ENCODE data around the gene CEACAM4.
"Not testable (repeated sequence)": the region's sequence is repeated elsewhere in the genome, so short reads cannot be mapped to it uniquely, and the experiment has no call there.

CEACAM4 gene

DNA sequence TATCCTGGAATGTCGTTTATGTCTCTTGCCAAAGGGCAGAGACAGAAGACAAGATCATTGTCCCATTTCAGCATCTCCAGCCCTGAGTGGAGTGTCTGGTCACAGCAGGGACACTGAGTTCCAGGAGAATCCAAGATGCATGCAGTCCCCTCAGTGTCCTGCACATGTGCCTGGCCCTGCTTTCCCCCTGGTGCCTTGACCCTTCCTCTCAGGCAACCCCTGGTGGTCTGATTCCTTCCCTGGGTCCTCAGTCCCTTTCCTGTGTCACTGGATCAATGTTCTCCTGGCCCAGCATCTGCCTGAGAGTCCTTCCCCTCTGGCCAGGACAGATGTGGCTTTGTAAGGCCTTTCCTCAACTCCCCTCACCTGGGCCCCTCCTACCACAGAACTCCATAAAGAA lies 41.9 kb downstream of the CEACAM4 start:
- no peak for DNase-seq

DNA sequence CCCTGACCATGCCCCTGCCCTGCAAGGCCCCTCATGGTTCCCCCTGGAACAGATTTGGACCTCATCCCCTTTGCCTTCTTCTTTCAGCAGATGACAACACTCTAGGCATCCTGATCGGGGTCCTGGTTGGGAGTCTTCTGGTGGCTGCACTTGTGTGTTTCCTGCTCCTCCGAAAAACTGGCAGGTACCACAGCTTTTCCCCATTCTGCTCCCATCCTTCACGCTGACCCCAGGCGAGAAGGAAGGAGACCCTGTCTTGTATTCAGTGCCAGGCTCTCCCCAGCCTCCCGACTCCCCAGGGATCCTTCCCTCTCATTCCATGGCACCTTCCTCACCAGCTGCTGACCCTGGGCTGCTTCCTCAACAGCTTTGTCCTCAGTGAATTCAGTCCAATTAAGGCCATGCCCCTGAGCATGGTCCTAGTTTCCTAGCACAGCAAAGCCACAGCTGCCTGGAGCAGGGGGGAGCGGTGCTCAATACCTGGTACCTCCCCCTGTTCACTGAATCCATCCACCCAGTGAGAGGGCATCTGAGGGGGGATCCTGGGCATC lies 42.5 kb downstream of the CEACAM4 start:
- DNase-seq: no peak

DNA sequence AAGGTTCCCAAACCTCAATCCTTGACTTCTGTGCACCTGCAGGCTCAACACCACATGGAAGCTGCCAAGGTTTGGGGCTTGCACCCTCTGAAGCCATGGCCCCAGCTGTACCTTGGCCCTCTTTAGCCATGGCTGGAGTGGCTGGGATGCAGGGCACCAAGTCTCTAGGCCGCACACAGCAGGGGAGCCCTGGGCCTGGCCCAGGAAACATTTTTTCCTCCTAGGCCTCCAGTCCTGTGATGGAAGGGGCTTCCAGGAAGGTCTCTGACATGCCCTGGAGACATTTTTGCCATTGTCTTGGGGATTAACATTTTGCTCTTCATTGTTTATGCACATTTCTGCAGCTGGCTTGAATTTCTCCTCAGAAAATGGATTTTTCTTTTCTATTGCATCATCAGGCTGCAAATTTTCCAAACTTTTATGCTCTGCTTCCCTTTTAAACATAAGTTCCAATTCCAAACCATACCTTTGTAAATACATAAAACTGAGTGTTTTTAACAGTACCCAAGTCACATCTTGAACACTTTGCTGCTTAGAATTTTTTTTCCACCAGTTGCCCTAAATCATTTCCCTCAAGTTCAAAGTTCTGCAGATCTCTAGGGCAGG lies 44.2 kb downstream of the CEACAM4 start:
- not testable (repeated sequence) for DNase-seq

DNA sequence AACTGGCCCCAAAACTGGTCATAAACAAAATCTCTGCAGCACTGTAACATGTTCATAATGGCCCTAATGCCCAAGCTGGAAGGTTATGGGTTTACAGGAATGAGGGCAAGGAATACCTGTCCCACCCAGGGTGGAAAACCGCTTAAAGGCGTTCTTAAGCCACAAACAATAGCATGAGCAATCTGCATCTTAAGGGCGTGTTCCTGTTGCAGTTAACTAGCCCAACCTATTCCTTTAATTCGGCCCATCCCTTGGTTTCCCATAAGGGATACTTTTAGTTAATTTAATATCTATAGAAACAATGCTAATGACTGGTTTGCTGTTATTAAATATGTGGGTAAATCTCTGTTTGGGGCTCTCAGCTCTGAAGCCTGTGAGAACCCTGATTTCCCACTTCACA lies 45.8 kb downstream of the CEACAM4 start:
- not testable (repeated sequence) for DNase-seq

DNA sequence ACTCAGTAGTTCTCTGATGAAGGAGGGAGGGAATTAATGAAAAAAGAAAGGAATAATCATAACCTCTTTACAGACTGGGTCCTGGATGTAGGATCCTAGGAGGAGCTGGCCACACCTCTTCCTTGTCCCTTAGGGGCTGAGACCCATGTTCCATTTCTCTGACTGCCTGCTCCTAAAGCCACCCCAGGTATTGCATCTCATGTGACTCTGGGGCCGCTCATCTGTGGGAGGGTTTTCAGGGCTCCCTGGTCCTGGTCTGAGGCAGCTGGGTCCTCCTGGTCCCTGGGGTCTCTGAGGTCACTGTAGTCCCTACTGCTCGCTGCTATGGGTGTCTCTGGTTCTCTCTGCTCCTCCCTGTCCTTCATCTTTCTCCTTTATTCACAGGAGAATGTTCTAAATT lies 48.0 kb downstream of the CEACAM4 start:
- DNase-seq: no peak

DNA sequence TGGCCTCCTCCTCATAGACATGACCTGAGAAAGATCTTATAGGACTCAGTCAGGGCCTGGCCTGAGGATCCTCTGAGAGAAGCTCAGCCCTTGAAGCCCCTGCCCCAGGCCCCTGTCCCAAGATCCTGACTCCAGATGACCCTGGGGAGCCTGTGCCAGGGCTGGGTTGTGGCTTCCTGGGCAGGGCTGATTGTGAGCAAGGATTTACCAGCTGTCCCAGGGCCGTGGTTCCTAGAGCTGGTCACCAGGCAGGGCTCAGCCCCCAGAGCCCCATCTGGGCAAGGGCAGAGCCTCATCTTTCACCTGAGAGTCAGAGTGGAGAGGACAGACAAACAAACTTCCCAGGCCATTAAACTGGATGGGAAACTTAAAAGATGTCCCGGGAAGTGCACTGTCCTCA lies 49.0 kb downstream of the CEACAM4 start:
- DNase-seq: no peak

DNA sequence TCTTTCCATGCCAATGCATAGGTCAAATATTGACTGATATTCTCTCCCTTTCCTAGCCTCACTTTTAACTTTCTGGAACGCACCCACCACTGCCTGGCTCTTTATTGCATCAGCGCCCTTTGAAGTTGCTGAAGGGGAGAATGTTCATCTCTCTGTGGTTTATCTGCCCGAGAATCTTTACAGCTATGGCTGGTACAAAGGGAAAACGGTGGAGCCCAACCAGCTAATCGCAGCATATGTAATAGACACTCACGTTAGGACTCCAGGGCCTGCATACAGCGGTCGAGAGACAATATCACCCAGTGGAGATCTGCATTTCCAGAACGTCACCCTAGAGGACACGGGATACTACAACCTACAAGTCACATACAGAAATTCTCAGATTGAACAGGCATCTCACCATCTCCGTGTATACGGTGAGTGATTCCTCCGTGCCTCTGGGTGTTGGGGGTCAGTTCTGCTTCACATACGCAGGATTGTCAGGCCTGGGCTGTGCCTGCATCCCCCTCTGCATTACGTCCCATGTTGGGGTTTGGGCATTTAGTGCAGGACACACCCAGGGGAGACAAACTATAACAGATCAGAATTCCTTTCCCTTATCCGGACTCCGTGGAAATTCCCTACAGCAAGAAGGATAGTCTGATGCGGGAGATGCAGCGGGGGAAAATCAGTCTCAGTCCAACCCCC lies 49.6 kb downstream of the CEACAM4 start:
- DNase-seq: no peak

DNA sequence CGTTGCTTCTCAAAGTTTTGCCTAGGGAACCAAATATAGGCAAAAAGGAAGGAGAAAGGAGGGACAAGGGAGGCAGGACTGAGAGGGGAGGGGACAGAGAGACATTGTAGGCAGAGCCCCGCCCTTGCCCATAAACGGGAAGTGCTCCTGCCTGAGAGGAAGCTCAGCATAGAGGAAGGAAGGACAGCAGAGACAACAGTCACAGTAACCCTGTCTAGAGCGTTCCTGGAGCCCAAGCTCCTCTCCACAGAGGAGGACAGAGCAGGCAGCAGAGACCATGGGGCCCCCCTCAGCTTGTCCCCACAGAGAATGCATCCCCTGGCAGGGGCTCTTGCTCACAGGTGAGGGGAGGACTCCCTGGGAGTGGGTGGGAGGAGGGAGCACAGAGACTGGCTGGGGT lies 50.9 kb downstream of the CEACAM4 start, which contains the start of gene CEACAM21:
Gene CEACAM21 (plus strand): TSS at position 169 of the 400 bp plus-strand sequence. CDS start 109 bp downstream, at position 278.
- DNase-seq: no peak

DNA sequence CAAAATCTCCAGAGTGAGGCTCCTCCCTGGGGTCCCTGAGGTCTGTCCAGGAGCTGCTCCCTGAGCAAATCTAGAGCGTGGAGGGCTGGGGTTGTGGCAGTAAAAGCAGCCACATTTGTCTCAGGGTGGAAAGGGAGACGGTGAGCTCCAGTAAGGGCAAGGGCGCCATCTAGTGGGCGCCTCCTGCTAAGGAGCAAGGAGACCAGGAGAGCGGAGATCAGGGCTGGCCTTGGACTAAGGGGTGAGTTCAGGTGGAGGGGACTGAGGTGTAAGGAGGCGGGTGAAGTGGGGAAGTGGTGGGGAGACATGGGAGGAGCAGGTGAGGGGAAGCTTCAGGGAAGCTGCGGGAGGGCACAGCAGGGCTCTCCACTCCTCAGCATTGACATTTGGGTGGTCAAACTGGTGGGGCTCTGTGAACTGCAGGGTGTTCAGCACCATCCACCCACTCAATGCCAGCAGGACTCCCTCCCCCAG lies 56.2 kb downstream of the CEACAM4 start:
- DNase-seq: peak; percentile 68

DNA sequence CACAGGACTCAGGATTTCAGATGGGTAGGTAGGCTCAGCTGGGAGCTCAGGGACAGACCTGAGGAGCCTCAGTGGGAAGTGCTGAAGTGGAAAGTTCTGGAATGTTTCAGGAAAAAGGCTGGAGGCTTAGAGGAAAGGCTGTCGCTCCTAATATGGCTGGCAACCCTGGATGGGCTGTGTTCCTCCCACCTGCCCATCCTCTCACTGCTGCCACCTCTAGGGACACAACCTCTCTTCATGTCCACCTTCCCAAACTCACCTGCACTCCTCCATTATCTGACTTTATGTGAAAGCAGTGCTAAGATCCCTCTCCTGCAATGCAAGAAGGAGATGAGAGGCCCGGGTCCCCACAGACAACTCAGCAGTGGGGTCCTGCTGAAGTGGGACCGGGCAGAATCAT lies 56.7 kb downstream of the CEACAM4 start:
- DNase-seq: no peak

DNA sequence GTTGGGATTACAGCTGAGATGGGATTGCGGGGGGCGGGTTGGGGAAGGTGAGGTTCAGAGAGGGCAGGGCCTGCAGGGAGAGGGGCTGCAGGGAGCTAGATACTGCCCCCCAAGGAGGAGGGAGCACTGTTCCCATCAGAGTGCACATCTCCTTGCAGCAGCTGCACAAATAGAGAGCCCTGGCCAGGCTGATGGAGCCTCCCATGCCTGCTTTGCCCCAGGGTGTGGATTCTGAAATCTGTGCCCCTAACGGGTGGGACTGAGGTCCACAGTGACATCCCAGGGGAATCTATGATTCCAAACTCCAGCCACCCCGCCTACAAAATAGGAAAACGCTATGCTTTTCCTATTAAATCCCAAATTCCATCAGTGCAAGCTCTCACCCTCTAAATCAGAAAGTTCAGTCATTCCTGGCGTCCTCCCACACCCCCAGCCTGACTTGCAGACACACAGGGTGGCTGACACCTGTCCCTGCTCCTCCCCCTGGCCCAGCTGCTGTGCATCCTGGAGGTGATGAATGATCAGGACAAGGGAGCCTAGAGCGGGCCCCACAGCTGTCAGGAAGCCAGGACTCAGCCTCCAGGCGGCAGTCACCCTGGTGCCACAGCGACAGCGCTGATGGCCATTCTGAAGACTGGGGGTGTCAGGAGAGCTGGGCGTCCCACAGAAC lies 57.3 kb downstream of the CEACAM4 start:
- no peak for DNase-seq

All from fibroblast of skin of back (primary cell).